GM18907 (cell line): ENCODE measurements around the gene NOD1.
"Not testable (repeated sequence)": the region's sequence is repeated elsewhere in the genome, so short reads cannot be mapped to it uniquely, and the experiment has no call there.

Experiments used
- ATAC-seq: cut with Tn5 transposase; IDR thresholded peaks from one replicate; pipeline ENCODE4 v1.9.1; 2021; ENCODE audit warnings: mild to moderate bottlenecking, moderate library complexity; ENCODE audit not compliant: unreplicated experiment

The NOD1 gene

GRCh38 chr7:30478349-30479201, at the start of gene NOD1:
NOD1 (minus strand) TSS chr7:30478784; CDS start chr7:30456921, 21,863 bp downstream.
- ATAC-seq: peak; percentile 89

GRCh38 chr7:30527297-30527696, 48.7 kb upstream of the NOD1 start:
- ATAC-seq: not testable (repeated sequence)

- no peak for ATAC-seq
Measured at GRCh38 chr7:30526163-30526562, 47.6 kb upstream of the NOD1 start.

- ATAC-seq: no peak
Measured at GRCh38 chr7:30525429-30525828, 46.8 kb upstream of the NOD1 start.

GRCh38 chr7:30524545-30524944, 46.0 kb upstream of the NOD1 start:
- ATAC-seq: no peak

GRCh38 chr7:30523466-30523865, 44.9 kb upstream of the NOD1 start:
- no peak for ATAC-seq

GRCh38 chr7:30522159-30522558, 43.6 kb upstream of the NOD1 start:
- no peak for ATAC-seq

- no peak for ATAC-seq
Measured at GRCh38 chr7:30521532-30521931, 42.9 kb upstream of the NOD1 start.

GRCh38 chr7:30519122-30519521, 40.5 kb upstream of the NOD1 start:
- ATAC-seq: no peak

- no peak for ATAC-seq
Measured at GRCh38 chr7:30515761-30516160, 37.2 kb upstream of the NOD1 start.

GRCh38 chr7:30514776-30515175, 36.2 kb upstream of the NOD1 start:
- no peak for ATAC-seq

- ATAC-seq: no peak
Measured at GRCh38 chr7:30514177-30514576, 35.6 kb upstream of the NOD1 start.

- ATAC-seq: no peak
Measured at GRCh38 chr7:30513762-30514161, 35.2 kb upstream of the NOD1 start.

- ATAC-seq: no peak
Measured at GRCh38 chr7:30511973-30512662, 33.5 kb upstream of the NOD1 start.

- no peak for ATAC-seq
Measured at GRCh38 chr7:30511494-30511893, 32.9 kb upstream of the NOD1 start.

GRCh38 chr7:30510124-30511075, 31.8 kb upstream of the NOD1 start:
- ATAC-seq: no peak

GRCh38 chr7:30509171-30509857, 30.7 kb upstream of the NOD1 start:
- ATAC-seq: not testable (repeated sequence)

- not testable (repeated sequence) for ATAC-seq
Measured at GRCh38 chr7:30507346-30507900, 28.8 kb upstream of the NOD1 start.

GRCh38 chr7:30505174-30505697, 26.7 kb upstream of the NOD1 start:
- peak; percentile 27 for ATAC-seq
